ACHN (cell line): ENCODE data around the gene RNF223.
A peak's percentile ranks its signal among the peaks of the same experiment; 100 is the strongest.
"Not testable (repeated sequence)": the region's sequence is repeated elsewhere in the genome, so short reads cannot be mapped to it uniquely, and the experiment has no call there.

Experiments
- DNase-seq: peaks from one replicate; pipeline ENCODE4 v3.0.0-alpha.2; 2015
- in situ Hi-C: cut with HindIII; loops from 2 replicates; pipeline ENCODE4 v1.10.0; 2017; ENCODE audit warnings: low sequenced_read_pairs, low pct_ligation_motif_present, low pct_unique_long_range_greater_than_20kb

RNF223 gene

GRCh38 chr1:1065940-1066304 lies 8.2 kb downstream of the RNF223 start:
- in situ Hi-C loops, DNase-seq: not testable (repeated sequence)

- in situ Hi-C loops, result no loop called here
- DNase-seq, result no peak
Observed at GRCh38 chr1:1065265-1065939, 8.7 kb downstream of the RNF223 start.

GRCh38 chr1:1063945-1064831 lies 9.9 kb downstream of the RNF223 start:
- DNase-seq, result peak; percentile 91
- in situ Hi-C loops, result no loop called here

GRCh38 chr1:1063261-1063944 lies 10.7 kb downstream of the RNF223 start:
- no peak for DNase-seq
- in situ Hi-C loops, result no loop called here

- DNase-seq, result no peak
- in situ Hi-C loops, result no loop called here
Observed at GRCh38 chr1:1062348-1063163, 11.6 kb downstream of the RNF223 start.

GRCh38 chr1:1061682-1062345 lies 12.3 kb downstream of the RNF223 start:
- DNase-seq, result no peak
- in situ Hi-C loops, result no loop called here

- in situ Hi-C loops, result no loop called here
- DNase-seq, result no peak
Observed at GRCh38 chr1:1060281-1061000, 13.7 kb downstream of the RNF223 start.

- peak; percentile 82 for DNase-seq
- in situ Hi-C loops, result no loop called here
Observed at GRCh38 chr1:1059494-1060280, 14.4 kb downstream of the RNF223 start.

GRCh38 chr1:1058921-1059493 lies 15.1 kb downstream of the RNF223 start:
- in situ Hi-C loops, result no loop called here
- DNase-seq, result peak; percentile 44

GRCh38 chr1:1058088-1058905 lies 15.8 kb downstream of the RNF223 start:
- in situ Hi-C loops, result no loop called here
- DNase-seq, result peak; percentile 9

GRCh38 chr1:1057769-1058087 lies 16.4 kb downstream of the RNF223 start:
- in situ Hi-C loops, DNase-seq: not testable (repeated sequence)

- no peak for DNase-seq
- in situ Hi-C loops, result no loop called here
Observed at GRCh38 chr1:1055841-1056736, 18.0 kb downstream of the RNF223 start.

- DNase-seq, result no peak
- in situ Hi-C loops, result no loop called here
Observed at GRCh38 chr1:1054971-1055370, 19.1 kb downstream of the RNF223 start.

- in situ Hi-C loops, result no loop called here
- no peak for DNase-seq
Observed at GRCh38 chr1:1054099-1054700, 19.9 kb downstream of the RNF223 start.

- in situ Hi-C loops, result no loop called here
- no peak for DNase-seq
Observed at GRCh38 chr1:1053682-1054081, 20.4 kb downstream of the RNF223 start.
